HepG2 (cell line): ENCODE data around the gene PCYT2. TPM values are rescaled to one million over a fixed set of nuclear protein-coding genes. Genes with fewer than 3 reads are reported as not detected.
A peak's percentile ranks its signal among the peaks of the same experiment; 100 is the strongest.

Experiments used
- HNRNPLL ChIP-seq: fragments of 200-400 bp; formaldehyde crosslinking; IDR thresholded peaks from 2 replicates; pipeline ENCODE4 v1.6.1; 2017; ENCODE audit warnings: mild to moderate bottlenecking, low read depth, low read length; ENCODE audit not compliant: poor library complexity, severe bottlenecking
- MTA1 ChIP-seq: sonication (generic); formaldehyde crosslinking; IDR thresholded peaks from 2 replicates; pipeline ENCODE4 v1.4.0; 2020; ENCODE audit warnings: missing genetic modification reagents, mild to moderate bottlenecking, borderline replicate concordance
- PHF8 ChIP-seq: sonication (generic); formaldehyde crosslinking; IDR thresholded peaks from 2 replicates; pipeline ENCODE4 v1.5.0; 2020; ENCODE audit warnings: missing genetic modification reagents
- PRPF4 ChIP-seq: fragments of 200-400 bp; formaldehyde crosslinking; IDR thresholded peaks from 2 replicates; pipeline ENCODE4 v1.6.1; 2016; ENCODE audit warnings: low read length, low read depth; ENCODE audit not compliant: poor library complexity, severe bottlenecking
- RXRA ChIP-seq: sonication (generic); formaldehyde crosslinking; IDR thresholded peaks from 2 replicates; pipeline ENCODE4 v1.5.1; 2020; ENCODE audit warnings: missing genetic modification reagents
- SRSF4 ChIP-seq: fragments of 200-400 bp; formaldehyde crosslinking; IDR thresholded peaks from one replicate; pipeline ENCODE4 v1.6.1; 2018; ENCODE audit warnings: mild to moderate bottlenecking, low read depth, low read length, moderate library complexity; ENCODE audit not compliant: poor library complexity, severe bottlenecking
- YEATS4 ChIP-seq: sonication (generic); formaldehyde crosslinking; IDR thresholded peaks from 2 replicates; pipeline ENCODE4 v1.4.0; 2020; ENCODE audit warnings: missing genetic modification reagents, borderline replicate concordance
- ZFX ChIP-seq: sonication (generic); formaldehyde crosslinking; IDR thresholded peaks from 2 replicates; pipeline ENCODE4 v1.4.0; 2020; ENCODE audit warnings: mild to moderate bottlenecking, low read depth, missing genetic modification reagents, moderate library complexity
- polyA plus RNA-seq, 8 experiments: library from polyadenylated mRNA; depleted of rRNA in 3 of 8; stranded (reverse) in 7 of 8; unstranded in 1 of 8; fragments of >200 nt; fragmentation: Illumina TruSeq in 4 of 8; extraction: Trizol in 4 of 8; gene quantifications; 2 replicates each; pipeline versions ENCODE4 v1.2.1 to v1.2.3, GENCODE V29; 2011 to 2016; ENCODE audit warnings: low read depth in 4 of 8, missing spikeins in 1 of 8, mixed read lengths in 1 of 8; ENCODE audit not compliant: insufficient read depth in 1 of 8
- total RNA-seq, 5 experiments: library from RNA; depleted of rRNA; stranded (reverse); fragments of >200 nt; fragmentation: Illumina TruSeq; extraction: Trizol; gene quantifications; 2 replicates each; pipeline ENCODE4 v1.2.3, GENCODE V29; 2016; ENCODE audit warnings: low read depth in 1 of 5
- TF ChIP-seq, protein P1 (sequence below): sonication (generic); formaldehyde crosslinking; IDR thresholded peaks from 2 replicates; pipeline ENCODE4 v1.4.0; 2020; ENCODE audit warnings: mild to moderate bottlenecking, low read depth, missing genetic modification reagents
- TF ChIP-seq, protein P2 (sequence below): sonication (generic); formaldehyde crosslinking; IDR thresholded peaks from 2 replicates; pipeline ENCODE4 v1.4.0; 2020; ENCODE audit warnings: mild to moderate bottlenecking, low read depth, missing genetic modification reagents
- TF ChIP-seq, protein P3 (sequence below): IDR thresholded peaks from 2 replicates; pipeline ENCODE4 v1.6.1; 2016; ENCODE audit warnings: mild to moderate bottlenecking
- TF ChIP-seq, protein P4 (sequence below): sonication (generic); formaldehyde crosslinking; IDR thresholded peaks from 2 replicates; pipeline ENCODE4 v1.5.0; 2020; ENCODE audit warnings: missing genetic modification reagents

Gene PCYT2
- total and polyA plus RNA-seq, 2 of the 13 experiments (the other 11 are each of a cell fraction or from before 2014, with no cell fraction given) = 147 to 297 TPM

DNA sequence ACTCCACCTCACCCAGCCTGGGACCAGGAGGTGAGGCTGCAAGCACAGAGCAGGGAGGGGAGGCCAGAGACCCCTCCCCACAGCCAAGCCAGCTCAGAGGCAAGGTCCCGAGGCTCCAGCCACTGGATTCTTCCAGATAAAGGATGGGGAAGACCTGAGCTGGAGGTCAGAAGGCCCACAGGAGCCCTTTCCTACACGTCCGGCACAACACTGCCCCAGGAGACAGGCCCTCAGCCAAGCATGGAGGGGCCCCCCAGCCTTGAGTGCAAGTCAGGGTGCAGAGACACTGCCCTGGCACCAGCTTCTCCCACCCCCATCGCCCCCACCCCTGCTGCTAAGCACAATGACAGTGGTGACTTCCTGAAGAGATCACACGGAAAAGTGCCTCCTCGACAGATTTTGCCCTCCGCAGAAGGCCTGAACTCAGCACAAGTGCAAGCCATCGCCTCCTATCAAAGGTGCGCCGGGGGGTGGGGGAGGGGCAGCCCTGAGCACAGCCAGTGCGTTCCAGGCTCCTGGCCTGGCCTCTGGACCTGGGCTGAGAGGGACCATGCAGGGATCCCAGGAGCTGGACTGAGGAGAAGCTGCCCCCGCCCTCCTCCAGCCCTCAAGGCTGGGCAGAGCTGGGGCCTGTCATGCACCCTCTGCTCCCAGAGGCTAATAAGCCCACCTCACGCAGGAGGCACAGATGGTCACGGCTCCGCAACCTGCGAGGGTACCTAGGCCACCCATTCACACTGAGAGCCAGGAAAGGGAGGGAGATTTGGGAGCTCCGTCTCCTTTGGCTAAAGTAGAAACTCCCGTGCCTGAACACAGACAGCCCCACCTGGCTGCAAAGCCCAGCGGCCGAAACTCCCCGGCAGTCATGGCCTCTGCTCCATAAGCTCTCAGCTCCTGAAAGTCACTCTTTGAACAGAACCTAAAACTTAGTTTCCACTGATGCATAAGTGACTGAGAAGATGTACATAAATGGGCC is 13.6 kb upstream of the PCYT2 start (continued):
- peak; percentile 88 for TF ChIP-seq PRPF4
- TF ChIP-seq RXRA (CRISPR knock-in tag) = peak; percentile 67
- TF ChIP-seq, protein P1, sequence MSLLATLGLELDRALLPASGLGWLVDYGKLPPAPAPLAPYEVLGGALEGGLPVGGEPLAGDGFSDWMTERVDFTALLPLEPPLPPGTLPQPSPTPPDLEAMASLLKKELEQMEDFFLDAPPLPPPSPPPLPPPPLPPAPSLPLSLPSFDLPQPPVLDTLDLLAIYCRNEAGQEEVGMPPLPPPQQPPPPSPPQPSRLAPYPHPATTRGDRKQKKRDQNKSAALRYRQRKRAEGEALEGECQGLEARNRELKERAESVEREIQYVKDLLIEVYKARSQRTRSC (CRISPR knock-in tag) = 0 out of 2 replicates have a peak, but pooled peaks have one; percentile 42
- peak; percentile 83 for TF ChIP-seq ZFX (CRISPR knock-in tag)
- peak; percentile 76; the same call in 1 of the 2 replicates for TF ChIP-seq MTA1 (CRISPR knock-in tag)
- TF ChIP-seq, protein P2, sequence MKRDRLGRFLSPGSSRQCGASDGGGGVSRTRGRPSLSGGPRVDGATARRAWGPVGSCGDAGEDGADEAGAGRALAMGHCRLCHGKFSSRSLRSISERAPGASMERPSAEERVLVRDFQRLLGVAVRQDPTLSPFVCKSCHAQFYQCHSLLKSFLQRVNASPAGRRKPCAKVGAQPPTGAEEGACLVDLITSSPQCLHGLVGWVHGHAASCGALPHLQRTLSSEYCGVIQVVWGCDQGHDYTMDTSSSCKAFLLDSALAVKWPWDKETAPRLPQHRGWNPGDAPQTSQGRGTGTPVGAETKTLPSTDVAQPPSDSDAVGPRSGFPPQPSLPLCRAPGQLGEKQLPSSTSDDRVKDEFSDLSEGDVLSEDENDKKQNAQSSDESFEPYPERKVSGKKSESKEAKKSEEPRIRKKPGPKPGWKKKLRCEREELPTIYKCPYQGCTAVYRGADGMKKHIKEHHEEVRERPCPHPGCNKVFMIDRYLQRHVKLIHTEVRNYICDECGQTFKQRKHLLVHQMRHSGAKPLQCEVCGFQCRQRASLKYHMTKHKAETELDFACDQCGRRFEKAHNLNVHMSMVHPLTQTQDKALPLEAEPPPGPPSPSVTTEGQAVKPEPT = 0 out of 2 replicates have a peak, but pooled peaks have one; percentile 29
- peak; percentile 44; the same call in 1 of the 2 replicates for TF ChIP-seq PHF8 (CRISPR knock-in tag)
- no peak for TF ChIP-seq SRSF4
- TF ChIP-seq HNRNPLL = peak; percentile 47
- TF ChIP-seq, protein P3, sequence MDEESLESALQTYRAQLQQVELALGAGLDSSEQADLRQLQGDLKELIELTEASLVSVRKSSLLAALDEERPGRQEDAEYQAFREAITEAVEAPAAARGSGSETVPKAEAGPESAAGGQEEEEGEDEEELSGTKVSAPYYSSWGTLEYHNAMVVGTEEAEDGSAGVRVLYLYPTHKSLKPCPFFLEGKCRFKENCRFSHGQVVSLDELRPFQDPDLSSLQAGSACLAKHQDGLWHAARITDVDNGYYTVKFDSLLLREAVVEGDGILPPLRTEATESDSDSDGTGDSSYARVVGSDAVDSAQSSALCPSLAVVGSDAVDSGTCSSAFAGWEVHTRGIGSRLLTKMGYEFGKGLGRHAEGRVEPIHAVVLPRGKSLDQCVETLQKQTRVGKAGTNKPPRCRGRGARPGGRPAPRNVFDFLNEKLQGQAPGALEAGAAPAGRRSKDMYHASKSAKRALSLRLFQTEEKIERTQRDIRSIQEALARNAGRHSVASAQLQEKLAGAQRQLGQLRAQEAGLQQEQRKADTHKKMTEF (CRISPR knock-in tag) = 0 out of 2 replicates have a peak, but pooled peaks have one; percentile 30
- peak; percentile 35; the same call in 1 of the 2 replicates for TF ChIP-seq YEATS4 (CRISPR knock-in tag)
- TF ChIP-seq, protein P4, sequence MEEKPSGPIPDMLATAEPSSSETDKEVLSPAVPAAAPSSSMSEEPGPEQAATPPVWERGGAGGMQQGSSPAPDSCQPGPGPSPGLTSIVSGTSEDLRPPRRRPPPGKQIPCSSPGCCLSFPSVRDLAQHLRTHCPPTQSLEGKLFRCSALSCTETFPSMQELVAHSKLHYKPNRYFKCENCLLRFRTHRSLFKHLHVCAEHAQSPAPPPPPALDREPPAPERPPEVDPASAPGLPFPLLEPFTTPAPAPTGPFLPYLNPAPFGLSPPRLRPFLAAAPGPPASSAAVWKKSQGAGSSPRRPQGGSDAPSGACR = 0 out of 2 replicates have a peak, but pooled peaks have one; percentile 52
- TF ChIP-seq, all 625 proteins: peak for 100
